ENCODE measurements around the gene C6orf62.
"Not testable (repeated sequence)": the region's sequence is repeated elsewhere in the genome, so short reads cannot be mapped to it uniquely, and the experiment has no call there.

Gene C6orf62

DNA sequence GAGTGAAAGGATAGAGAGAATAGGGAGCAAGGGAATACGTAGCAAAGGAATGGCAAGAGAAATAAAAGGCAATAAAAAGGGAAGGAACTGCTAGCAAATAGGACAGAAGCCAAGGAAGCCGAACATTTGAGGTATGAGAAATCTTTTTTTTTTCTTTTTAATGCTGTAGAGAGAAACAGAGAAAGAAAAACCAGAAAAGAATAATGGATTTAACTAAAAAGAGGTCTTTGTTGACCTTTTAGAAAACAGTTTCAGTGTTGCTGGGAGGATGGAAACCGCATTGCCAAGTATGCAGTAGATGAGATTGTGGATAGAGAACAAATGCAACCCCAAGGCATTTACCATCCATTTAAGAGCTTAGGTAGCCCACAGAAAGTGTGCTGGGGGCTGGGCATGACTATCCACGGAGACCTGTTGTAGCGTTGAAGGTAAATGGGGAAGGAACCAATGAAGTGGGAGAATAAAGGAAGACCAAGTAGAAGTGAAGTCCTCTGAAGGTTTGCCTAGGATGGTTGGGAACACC, 23.3 kb upstream of the C6orf62 start:
- DNase-seq: no peak

DNA sequence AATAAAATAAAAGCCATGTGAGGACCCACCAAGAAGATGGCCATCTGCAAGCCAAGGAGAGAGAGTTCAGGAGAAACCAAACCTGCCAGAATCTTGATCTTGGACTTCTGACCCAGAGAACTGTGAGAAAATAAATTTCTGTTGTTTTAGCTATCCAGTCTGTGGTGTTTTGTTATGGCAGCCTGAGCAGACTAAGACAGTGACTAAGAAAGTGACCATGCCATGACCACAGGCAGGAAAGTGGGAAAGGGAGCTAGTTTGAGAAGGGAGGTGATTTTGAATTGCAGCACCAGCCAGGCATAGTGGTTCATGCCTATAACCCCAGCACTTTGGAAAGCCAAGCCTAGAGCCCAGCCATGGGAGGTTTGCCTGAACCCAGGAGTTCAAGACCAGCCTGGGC, 21.9 kb upstream of the C6orf62 start:
- no peak for DNase-seq

DNA sequence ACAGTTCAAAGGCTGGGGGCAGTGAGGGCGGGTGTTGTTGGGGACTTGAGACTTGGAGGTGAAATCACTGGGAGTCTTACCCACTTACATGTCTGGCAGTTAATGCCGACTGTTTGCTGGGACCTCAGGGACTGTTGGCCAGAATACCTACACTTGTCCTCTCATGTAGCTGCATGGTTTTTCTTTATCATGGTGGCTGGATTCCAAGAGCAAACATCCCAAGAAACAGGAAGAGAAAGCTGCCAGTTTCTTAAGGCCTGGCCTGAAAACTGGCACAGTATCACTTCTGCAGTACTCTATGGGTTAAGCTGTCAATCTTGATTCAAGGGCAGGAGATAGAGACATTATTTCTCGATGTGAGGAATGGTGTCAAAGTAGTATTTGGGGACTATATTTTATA, 19.8 kb upstream of the C6orf62 start:
- no peak for DNase-seq

DNA sequence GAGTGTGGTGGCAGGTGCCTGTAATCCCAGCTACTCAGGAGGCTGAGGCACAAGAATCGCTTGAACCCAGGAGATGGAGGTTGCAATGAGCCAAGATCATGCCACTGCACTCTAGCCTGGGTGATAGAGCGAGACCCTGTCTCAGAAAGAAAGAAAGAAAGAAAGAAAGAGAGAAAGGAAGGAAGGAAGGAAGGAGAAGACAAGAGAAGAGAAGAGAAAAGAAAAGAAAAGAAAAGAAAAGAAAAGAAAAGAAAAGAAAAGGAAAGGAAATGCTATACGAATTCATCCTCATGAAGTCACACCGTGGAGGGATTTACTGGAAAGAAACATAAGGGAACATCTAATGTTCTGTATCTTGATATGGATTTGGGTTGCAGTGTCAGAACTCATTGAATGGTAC, 15.8 kb upstream of the C6orf62 start:
- not testable (repeated sequence) for DNase-seq

DNA sequence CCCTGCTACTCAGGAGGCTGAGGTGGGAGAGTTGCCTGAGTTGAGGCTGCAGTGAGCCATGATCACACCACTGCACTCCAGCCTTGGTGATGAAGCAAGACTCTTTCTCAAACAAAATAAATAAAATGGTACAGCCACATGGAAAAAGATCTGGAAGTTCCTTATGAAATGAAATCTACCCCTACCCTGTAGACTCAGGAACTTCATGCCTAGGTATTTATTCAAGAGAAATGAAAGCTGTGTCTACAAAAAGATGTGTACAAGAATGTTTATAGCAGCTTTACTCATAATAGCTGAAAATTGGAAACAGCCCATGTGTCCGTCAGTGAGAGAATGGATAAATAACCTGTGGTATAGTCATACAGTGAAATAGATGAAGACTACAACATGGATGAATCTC, 15.2 kb upstream of the C6orf62 start:
- DNase-seq: no peak

DNA sequence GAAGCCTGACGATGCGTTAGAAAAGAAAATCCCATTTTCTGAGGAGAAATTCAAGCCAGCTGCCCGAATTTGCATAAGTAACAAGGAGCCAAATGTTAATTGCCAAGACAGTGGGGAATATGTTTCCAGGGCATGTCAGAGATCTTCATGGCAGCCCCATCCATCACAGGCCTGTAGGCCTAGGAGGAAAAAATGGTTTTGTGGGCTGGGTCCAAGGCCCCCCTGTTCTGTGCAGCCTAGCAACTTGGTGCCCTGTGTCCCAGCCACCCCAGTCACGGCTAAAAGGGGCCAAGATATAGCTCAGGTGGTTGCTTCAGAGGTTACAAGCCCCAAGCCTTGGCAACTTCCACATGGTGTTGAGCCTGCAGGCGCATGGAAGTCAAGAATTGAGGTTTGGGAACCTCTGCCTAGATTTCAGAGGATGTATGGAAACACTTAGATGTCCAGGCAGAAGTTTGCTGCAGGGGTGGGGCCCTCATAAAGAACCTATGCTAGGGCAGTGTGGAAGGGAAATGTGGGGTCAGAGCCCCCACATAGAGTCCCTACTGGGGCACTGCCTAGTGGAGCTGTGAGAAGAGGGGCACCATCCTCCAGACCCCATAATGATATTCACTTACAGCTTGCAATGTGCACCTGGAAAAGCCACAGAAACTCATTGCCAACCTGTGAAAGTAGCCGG, 12.6 kb upstream of the C6orf62 start:
- DNase-seq: not testable (repeated sequence)

DNA sequence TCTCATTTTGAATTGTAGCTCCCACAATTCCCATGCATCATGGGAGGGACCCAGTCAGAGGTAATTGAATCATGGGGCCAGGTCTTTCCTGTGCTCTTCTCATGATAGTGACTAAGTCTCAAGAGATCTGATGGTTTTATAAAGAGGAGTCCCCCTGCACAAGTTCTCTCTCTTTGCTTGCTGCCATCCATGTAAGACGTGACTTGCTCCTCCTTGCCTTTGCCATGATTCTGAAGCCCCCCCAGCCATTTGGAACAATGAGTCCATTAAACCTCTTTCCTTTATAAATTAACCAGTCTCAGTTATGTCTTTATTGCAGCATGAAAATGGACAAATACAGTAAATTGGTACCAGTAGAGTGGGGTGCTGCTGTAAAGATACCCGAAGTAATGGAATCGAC, 11.7 kb upstream of the C6orf62 start:
- not testable (repeated sequence) for DNase-seq

DNA sequence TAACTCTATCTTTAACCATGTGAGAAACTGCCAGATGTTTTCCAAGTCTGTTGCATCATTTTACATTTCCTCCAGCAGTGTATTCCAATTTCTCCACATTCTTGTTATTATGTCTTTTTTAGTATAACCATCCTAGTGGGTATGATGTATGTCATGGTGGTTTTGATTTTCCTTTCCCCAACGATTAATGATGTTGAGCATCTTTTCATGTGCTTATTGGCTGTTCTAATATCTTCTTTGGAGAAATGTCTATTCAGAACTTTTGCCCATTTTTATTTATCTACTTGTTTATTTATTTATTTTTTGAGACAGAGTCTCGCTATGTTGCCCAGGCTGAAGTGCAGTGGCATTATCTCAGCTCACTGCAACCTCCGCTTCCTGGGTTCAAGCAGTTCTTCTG, 4.3 kb upstream of the C6orf62 start:
- DNase-seq: no peak

DNA sequence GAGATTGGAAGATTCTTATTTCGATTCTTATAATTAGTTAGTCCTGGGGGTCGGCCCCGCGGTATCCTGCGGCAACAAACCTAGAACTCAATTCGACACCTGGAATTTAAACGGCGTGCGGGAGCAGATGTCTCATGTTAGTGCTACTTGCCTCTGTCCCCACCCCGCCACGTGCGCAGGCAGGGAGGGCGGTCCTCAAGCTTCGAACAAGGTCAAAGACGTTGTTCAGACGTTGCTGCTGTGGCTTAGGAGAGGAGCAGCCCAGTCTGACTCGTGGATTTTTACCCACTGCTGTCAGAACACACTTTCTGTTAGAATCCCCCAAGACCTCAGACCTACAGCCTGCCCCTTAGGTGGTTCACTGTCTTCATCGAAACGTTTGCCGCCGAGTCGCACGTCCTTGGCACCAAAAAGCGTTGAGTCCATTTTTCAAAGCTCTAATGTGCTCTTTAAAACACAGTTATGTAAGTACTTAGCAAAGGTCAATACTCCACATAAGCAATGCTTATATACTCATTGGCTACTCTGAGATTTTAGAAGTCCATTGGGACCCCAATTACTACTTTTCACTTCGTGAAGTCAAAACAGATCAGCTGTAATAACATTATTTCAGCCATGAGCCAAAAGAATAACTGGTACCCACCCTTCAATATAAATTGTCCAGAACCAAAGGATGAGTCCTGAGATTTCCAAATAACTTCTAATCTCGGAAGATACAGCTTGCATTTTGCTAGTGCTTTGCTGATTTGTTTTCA, 2.7 kb upstream of the C6orf62 start:
- no peak for DNase-seq

DNA sequence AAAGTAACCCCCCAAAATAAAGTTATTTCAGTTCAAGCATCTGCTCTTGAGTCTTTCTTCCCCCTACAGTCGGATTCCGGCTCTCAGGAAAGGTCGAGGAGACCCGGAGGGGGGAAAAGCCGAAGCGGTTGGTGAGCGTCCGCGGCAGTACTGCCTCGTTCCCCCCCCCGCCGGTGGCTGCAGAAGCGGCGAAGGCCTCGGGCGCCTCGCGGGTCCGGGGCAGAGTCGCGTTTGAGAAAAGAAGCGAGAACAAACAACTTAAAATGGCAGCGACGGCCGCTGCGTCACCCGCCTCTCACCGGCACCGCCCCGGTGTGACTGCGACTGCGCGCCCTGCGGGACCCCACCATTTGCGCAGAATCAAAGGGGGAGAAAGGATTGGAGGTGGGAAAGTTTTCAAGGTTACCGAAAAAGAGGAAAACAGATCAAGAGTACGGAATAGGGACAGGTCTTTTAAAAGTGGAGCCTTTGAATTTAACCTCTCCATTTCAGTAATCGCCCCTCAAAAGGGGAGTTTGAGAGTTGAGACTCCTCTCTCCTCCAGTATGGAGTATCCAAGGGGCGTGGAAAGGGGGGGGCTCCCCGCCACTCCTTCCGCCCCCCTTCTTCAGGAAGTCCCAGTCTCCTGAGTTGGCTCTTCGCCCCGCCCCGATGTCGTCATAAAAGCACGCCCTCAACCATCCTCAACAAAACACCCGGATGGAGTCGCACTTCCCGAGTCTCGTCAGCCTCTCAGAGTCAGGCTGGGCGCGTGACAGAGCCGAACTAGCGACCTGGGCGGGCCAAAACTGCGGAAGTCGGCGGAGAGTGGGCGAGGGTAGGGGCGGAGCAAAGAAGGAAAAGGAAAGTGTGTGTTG, 1.9 kb upstream of the C6orf62 start:
- peak; percentile 97 to 99 for DNase-seq

DNA sequence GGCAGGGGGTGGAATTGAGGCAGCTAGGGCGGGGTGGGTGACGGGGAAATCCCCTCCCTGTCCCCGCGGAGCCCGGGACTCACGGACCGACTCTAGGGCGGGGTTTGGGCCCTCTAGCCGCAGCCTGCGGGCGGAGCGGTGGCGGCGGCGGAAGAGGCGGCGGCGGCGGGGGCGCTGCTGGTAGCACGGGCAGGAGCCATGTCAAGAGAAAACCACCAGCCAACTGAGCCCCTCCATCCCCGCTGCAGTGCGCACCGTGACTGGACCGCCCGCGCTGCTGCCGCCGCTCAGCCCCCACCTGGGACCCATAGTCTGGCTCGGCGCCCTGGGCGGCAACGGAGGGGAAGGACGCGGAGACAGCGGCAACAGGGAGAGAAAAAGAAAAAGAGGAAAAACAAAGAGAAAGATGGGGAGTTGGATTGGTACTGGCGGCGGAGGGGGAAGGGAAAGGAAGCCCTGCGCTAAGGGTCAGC, 1.2 kb upstream of the C6orf62 start:
- DNase-seq: peak; percentile 51 to 77

DNA sequence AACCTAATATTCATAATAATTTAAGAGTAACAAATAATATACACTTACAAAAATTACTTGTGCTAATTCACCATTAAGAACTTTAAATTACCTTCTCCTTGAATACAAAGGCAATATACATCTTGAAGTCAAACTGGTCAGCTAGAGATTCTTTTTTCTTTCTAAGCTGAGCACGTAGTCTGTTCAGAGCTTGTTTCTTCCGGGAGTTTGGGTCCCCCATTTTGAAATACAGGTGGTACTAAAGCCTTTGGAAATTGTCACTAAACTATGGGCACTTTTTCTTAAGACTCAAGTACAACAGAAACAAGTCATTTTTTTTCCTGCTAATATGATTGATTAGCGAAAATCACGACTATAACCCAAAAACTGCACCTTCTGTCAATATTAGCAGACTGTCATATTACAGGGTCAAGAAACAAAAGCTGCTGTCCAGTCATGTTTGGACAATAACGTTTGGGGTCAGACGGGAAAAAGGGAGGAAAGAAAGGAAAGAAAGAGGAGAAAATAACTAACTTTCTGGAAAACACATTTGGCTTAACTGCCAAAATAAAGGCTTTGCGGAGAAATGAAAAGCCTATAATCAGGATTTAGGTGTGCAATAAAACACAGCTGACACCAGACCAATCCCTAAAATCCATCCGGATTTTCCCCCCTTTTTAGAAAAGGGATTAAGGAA, 367 bp downstream of the C6orf62 start:
- DNase-seq: no peak

DNA sequence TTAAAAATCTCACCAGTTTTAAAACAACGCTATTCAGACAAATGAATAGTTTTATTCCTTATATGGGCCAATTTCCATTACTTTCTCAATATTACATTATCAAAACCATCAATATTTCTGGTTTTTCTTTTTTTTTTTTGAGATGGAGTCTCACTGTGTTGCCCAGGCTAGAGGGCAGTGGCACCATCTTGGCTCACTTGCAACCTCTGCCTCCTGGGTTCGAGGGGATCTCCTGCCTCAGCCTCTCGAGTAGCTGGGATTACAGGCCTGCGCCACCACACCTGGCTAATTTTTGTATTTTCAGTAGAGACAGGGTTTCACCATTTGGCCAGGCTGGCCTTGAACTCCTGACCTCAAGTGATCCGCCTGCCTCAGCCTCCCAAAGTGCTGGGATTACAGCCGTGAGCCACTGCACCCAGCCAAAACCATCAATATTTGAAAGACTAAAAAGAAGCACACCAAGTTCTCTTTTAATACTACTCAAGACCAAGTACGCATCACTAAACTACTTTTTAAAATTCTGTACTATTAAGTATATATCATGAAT, 2.3 kb downstream of the C6orf62 start:
- DNase-seq: not testable (repeated sequence)

DNA sequence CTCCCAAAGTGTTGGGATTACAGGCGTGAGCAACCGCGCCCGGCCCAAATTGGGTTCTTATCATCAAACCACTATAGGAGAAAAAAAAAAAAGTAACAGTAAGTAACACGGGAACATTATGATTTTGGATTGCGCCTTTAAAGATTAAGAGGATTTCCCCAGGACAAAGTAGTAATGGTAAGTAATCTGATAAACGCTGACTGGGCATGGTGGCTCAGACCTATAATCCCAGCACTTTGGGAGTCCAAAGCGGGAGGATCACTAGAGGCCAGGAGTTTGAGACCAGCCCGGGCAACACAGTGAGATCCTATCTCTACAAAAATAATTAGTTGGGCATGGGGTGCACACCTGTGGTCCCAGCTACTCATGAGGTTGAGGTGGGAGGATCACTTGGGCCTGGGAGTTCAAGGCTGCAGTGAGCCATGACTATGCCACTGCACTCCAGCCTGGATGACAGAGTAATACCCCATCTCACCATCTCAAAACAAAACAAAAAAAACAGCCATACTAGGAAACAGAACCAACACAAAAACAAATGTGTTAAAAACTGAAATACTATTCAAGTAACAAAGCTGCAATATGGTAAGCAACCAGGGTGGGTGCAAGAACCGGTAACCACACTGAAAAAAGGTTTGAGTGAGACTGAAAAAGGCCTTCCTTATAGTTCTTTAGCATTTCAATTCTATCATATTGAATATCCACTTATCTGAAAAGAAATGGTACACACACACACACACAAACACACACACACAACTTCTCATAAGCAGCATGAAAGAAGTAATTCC, 8.2 kb downstream of the C6orf62 start:
- DNase-seq: no peak

DNA sequence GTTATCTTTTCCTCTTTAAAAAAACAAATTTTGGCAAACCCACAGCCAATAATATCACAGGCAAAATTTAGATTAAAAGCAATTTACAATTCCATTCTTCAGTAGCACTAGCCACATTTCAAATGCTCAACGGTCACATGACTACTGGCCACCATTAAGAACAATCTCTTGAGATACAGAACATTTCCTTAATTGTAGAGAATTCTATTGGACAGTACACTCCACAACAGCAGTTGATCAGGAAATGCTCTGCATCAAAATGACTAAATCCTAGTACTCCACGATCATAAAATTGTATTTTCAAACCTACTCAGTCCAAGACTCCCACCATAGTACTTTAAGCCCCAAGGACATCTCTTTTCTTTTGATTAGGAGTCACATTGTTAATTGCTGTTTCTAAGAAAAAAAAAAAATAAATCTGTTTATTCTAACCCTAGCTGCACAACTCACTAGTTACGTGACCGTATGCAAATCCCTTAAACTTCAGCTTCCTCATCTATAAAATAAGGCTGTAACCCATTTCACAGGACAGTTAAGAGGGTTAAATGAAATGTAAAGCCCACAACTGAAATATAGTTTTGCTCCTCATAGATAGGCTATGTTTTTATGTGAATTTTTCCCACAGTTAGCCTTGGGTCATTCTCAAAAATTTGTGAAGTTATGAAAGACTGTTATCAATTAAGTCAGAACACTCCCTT, 9.8 kb downstream of the C6orf62 start:
- no peak for DNase-seq

DNA sequence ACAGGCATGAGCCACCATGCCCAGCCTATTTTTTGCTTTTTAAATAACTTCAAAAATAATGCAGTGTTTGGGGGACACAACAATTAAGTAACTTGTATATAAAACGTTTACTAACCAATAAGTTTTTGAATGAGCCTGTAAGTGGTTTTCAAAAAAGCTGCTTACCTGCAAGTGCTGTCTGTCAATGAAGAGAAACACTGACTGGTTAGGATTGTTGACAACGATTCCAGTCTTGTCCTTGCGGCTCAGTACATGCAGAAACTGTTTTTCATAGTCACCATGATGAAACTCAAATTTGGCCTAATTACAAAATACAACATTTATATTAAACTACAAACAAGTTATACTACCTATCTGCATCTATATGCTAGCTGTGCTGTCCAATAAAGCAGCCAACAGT, 10.3 kb downstream of the C6orf62 start:
- DNase-seq: no peak

DNA sequence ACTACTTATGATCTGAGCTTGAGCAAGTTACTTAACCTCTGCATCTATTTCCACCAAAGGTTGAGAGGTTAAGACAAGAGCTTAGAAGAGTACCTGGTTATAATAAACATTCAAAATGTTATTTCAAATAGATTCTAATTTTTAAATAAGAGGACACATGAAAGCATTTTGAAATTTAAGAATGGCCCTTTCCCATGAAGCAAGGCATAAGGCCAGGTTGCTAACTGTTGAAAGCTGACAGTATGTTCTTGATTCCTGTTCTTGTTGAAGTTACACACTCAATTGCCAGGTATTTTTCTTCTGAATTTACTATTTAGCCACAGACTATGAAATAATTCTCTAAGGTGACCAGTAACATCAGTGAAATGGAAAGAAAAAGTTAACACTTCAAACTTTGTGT, 14.5 kb downstream of the C6orf62 start:
- no peak for DNase-seq

DNA sequence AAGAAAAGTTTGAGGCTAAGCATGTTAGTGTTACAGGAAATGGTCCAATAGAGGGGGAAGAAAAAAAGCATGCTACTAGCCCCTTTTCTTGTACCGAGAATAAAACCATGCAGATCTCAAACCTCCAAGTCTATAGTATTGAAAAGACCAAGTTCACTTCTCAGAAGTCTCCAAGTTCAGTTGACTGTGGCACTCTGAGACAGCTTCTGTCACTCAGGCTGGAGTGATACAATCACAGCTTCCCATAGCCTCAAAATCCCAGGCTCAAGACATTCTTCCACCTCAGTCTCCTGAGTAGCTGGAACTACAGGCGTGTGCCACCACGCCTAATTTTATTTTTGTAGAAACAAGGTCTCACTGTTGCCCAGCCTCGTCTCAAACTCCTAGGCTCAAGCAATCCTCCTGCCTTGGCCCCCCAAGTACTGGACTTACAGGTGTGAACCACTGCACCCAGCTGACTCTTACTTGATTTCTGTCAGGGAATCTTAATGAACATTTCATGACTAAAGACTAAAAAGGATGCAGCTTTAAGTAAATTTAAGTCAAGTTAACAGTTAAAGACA, 16.2 kb downstream of the C6orf62 start:
- no peak for DNase-seq

DNA sequence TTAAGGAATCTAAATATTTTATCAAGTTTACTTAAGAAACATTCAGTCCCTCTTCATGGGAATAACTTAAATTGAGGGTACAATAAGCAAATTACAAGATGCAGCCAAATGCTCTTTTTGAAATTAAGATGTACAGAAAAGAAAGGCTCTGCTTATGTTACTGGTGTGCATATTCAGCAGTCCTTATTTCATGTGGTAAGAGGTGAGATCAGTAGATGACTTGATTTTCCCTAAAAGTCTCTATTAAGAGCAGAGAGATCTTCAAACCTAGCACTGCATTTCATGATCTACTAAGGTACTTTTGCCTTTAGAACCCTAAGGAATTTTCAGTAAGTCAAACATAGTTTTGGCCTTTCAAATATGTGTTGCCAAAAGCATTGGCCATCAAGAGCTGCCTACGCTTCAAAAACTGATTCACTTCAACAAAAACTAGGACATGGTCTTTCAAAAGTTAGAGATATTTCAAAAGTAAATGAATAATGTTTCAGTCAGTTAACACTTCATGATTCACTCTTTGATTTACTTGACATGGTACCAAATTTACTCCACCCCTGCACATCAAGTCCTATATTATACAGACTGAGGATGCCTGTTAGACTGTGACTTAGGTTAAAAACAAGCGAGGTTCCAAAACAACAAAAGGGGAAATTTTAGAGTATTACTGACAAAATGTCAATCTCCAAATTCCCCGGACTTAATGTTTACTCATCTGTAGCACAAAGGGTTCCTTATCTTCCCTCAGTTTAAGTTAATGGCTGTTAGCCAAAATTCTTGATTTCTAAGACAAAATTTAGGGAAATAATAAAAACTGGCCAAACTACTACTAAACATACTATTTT, 19.2 kb downstream of the C6orf62 start:
- DNase-seq: no peak

DNA sequence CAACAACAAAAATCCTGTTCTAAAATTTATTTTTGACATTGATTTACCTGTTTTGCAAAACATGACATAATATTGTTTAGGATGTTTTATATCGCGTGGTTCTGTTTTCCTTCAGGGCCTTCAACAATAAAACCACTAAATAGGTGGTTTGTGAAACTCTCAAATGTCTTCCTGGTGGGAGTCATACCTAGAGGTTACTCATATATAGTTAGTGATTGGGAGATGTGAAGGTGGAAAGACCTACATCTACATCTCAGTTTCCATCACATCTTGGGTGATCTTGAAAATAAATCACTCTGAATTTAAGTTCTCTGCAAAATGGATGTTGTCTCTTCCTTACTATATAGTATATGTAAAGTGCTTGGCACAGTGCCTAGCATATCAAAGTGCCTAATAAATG, 22.9 kb downstream of the C6orf62 start:
- no peak for DNase-seq
